IMR-90 (cell line): Measurements from ENCODE around the gene NLRX1. TPM values are rescaled to one million over a fixed set of nuclear protein-coding genes. Genes with fewer than 3 reads are reported as not detected.

Experiments
- ATAC-seq: fragments of 200-7000 bp; cut with Tn5 transposase; 2 replicates; pipeline ENCODE4 v1.9.1; 2020; ENCODE audit warnings: low read depth, mild to moderate bottlenecking, moderate library complexity
- BruUV-seq: library from RNA; stranded (reverse); fragments of 400-500 nt; replicated peaks from 2 replicates; lab custom pipeline; 2021; lab: Mats Ljungman, UMichigan
- CTCF ChIA-PET: fragments of 300-600 bp; formaldehyde crosslinking; extraction: SDS; loops from one replicate; lab custom pipeline; 2021; ENCODE audit warnings: antibody characterized with exemption; lab: Yijun Ruan, JAX
- POLR2A ChIA-PET: fragments of 300-600 bp; sonication (Branson Sonifier 250); formaldehyde crosslinking; loops from one replicate; lab custom pipeline; 2022; ENCODE audit warnings: antibody characterized with exemption; ENCODE audit not compliant: unreplicated experiment; lab: Charles Lee
- DNase-seq: peaks from one replicate; pipeline ENCODE4 v3.0.0; 2013
- H2AFZ ChIP-seq: replicated peaks from 2 replicates; pipeline ENCODE3; 2013; ENCODE audit warnings: low read length, mild to moderate bottlenecking; ENCODE audit not compliant: poor library complexity
- H2AK5ac ChIP-seq: 2 replicates; pipeline ENCODE4 v1.6.1; 2013; ENCODE audit warnings: low read depth, low read length, inconsistent platforms
- H2AK9ac ChIP-seq: replicated peaks from 2 replicates; pipeline ENCODE3; 2013; ENCODE audit warnings: mild to moderate bottlenecking, low read depth, low read length, moderate library complexity; ENCODE audit not compliant: poor library complexity
- H2BK120ac ChIP-seq: 2 replicates; pipeline ENCODE4 v1.6.1; 2013; ENCODE audit warnings: low read depth, low read length, inconsistent platforms
- H2BK15ac ChIP-seq: 3 replicates; pipeline ENCODE4 v1.6.1; 2013; ENCODE audit warnings: low read depth, low read length, inconsistent platforms
- H2BK20ac ChIP-seq: 2 replicates; pipeline ENCODE4 v1.6.1; 2013; ENCODE audit warnings: low read depth, mild to moderate bottlenecking, inconsistent platforms, low read length, moderate library complexity
- H2BK5ac ChIP-seq: 2 replicates; pipeline ENCODE4 v1.6.1; 2013; ENCODE audit warnings: mild to moderate bottlenecking, low read depth, low read length, inconsistent platforms; ENCODE audit not compliant: poor library complexity, severe bottlenecking
- H3K14ac ChIP-seq: replicated peaks from 2 replicates; pipeline ENCODE4 v1.6.1; 2013; ENCODE audit warnings: low read depth, low read length, inconsistent platforms
- H3K18ac ChIP-seq: 2 replicates; pipeline ENCODE4 v1.6.1; 2013; ENCODE audit warnings: low read depth, low read length, control low read depth
- H3K23ac ChIP-seq: 2 replicates; pipeline ENCODE4 v1.6.1; 2013; ENCODE audit warnings: low read depth, low read length, inconsistent platforms
- H3K27ac ChIP-seq: 2 replicates; pipeline ENCODE4 v1.5.1; 2013; ENCODE audit warnings: mild to moderate bottlenecking, control low read depth, low read length; ENCODE audit not compliant: insufficient read depth
- H3K27me3 ChIP-seq: 2 replicates; pipeline ENCODE4 v1.6.1; 2013; ENCODE audit warnings: low read length; ENCODE audit not compliant: control insufficient read depth, insufficient read depth
- H3K36me3 ChIP-seq: 2 replicates; pipeline ENCODE4 v1.6.1; 2013; ENCODE audit warnings: low read length, mixed read lengths; ENCODE audit not compliant: control insufficient read depth, insufficient read depth
- H3K4ac ChIP-seq: 2 replicates; pipeline ENCODE4 v1.6.1; 2013; ENCODE audit warnings: low read depth, low read length, inconsistent platforms
- H3K4me1 ChIP-seq: 2 replicates; pipeline ENCODE4 v1.6.1; 2013; ENCODE audit warnings: low read length, mixed read lengths; ENCODE audit not compliant: control insufficient read depth, insufficient read depth
- H3K4me2 ChIP-seq: 2 replicates; pipeline ENCODE4 v1.6.1; 2013; ENCODE audit warnings: low read depth, mild to moderate bottlenecking, control low read depth, low read length, moderate library complexity
- H3K4me3 ChIP-seq: 2 replicates; pipeline ENCODE4 v1.5.1; 2013; ENCODE audit warnings: low read depth, mild to moderate bottlenecking, control low read depth, low read length, moderate library complexity; ENCODE audit not compliant: insufficient read depth
- H3K56ac ChIP-seq: 2 replicates; pipeline ENCODE4 v1.6.1; 2013; ENCODE audit warnings: low read length, inconsistent platforms; ENCODE audit not compliant: insufficient read depth; ENCODE audit errors: extremely low read depth
- H3K79me1 ChIP-seq, 2 experiments: 2 replicates each; pipeline ENCODE4 v1.6.1; 2013; ENCODE audit warnings: low read length in 2 of 2, inconsistent platforms in 1 of 2, low read depth in 1 of 2
- H3K9ac ChIP-seq: 2 replicates; pipeline ENCODE4 v1.6.1; 2013; ENCODE audit warnings: low read depth, low read length, control low read depth
- H3K9me1 ChIP-seq: 2 replicates; pipeline ENCODE4 v1.6.1; 2013; ENCODE audit warnings: low read length, inconsistent platforms; ENCODE audit not compliant: insufficient read depth
- H3K9me3 ChIP-seq: 2 replicates; pipeline ENCODE4 v1.6.1; 2013; ENCODE audit warnings: low read length; ENCODE audit not compliant: control insufficient read depth, insufficient read depth
- H4K20me1 ChIP-seq: 2 replicates; pipeline ENCODE4 v1.6.1; 2013; ENCODE audit warnings: low read length, inconsistent platforms; ENCODE audit not compliant: insufficient read depth
- H4K5ac ChIP-seq: 2 replicates; pipeline ENCODE4 v1.6.1; 2013; ENCODE audit warnings: mild to moderate bottlenecking, low read depth, low read length, control low read depth
- H4K8ac ChIP-seq, 2 experiments: 2 replicates each; pipeline ENCODE4 v1.6.1; 2013; ENCODE audit warnings: low read depth in 2 of 2, low read length in 2 of 2, control low read depth in 1 of 2, inconsistent platforms in 1 of 2
- H4K91ac ChIP-seq: 2 replicates; pipeline ENCODE4 v1.6.1; 2013; ENCODE audit warnings: low read depth, low read length, inconsistent platforms; ENCODE audit not compliant: insufficient read depth
- BHLHE40 ChIP-seq: fragments of 150-350 bp; IDR thresholded peaks from 2 replicates; pipeline ENCODE4 v1.6.1; 2016; ENCODE audit warnings: mild to moderate bottlenecking, low read depth, low read length
- MAFK ChIP-seq: IDR thresholded peaks from 2 replicates; pipeline ENCODE4 v1.6.1; 2012; ENCODE audit warnings: low read depth, low read length, improper control_type of control experiment
- MAZ ChIP-seq: IDR thresholded peaks from 2 replicates; pipeline ENCODE4 v1.6.1; 2012; ENCODE audit warnings: low read depth, mild to moderate bottlenecking, low read length, improper control_type of control experiment, moderate library complexity, borderline replicate concordance
- WGBS, 2 experiments: methylation state at CpG; one replicate each; pipeline versions ENCODE4 v1.1.5 to v1.1.7; 2013; ENCODE audit warnings: missing lambda C conversion rate in 2 of 2; ENCODE audit not compliant: insufficient read length in 1 of 2; ENCODE audit errors: extremely low coverage in 2 of 2; 5-methylcytosine and 5-hydroxymethylcytosine counted together
- dilution Hi-C: fragments of 300-500 bp; cut with HindIII; formaldehyde crosslinking; loops from one replicate; pipeline ENCODE4 v1.14.3; 2018; ENCODE audit warnings: low sequenced_read_pairs; ENCODE audit not compliant: unreplicated experiment
- in situ Hi-C: fragments of 300-500 bp; cut with MboI; formaldehyde crosslinking; loops from 3 replicates; pipeline ENCODE4 v1.14.3; 2019; ENCODE audit warnings: low sequenced_read_pairs, inconsistent platforms, mixed read lengths
- intact Hi-C: fragments of 100-400 bp; cut with micrococcal nuclease; formaldehyde crosslinking; loops from 2 replicates; pipeline ENCODE4 v1.10.0; 2022
- polyA plus RNA-seq, 3 experiments: library from polyadenylated mRNA; depleted of rRNA; stranded (reverse); fragments of >200 nt; gene quantifications; 2 replicates each; pipeline ENCODE4 v1.2.3, GENCODE V29; 2012; ENCODE audit warnings: low replicate concordance in 1 of 3
- total RNA-seq: library from RNA; depleted of rRNA; stranded (reverse); fragments of >200 nt; gene quantifications from 2 replicates; pipeline ENCODE4 v1.2.3, GENCODE V29; 2012
- TF ChIP-seq, protein P1 (sequence below): fragments of 150-350 bp; IDR thresholded peaks from 2 replicates; pipeline ENCODE4 v1.6.1; 2016; ENCODE audit warnings: low read depth, mild to moderate bottlenecking, low read length, moderate library complexity, borderline replicate concordance

The NLRX1 gene
- total and polyA plus RNA-seq, 2 of the 4 experiments (the other 2 are of a cell fraction), result 3.0 to 4.9 TPM

DNA sequence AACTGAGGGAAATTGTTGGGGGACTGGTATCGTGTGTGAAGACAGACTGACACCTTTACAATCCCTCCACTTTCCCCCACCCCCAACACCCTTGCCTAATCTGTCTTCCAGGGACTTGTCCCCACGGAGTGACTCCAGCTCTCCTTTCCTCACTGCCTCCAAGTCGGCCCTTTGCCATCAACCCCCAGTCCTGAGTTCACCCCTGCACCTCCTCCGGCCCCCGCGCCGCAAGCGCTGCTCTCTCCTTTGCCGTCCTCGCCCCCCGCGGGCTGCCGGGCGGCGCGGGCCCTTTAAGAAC lies 19.9 kb upstream of the NLRX1 start:
- H3K4me2 ChIP-seq, result peak overlapping the region; percentile 96

More for the DNA sequence above, 19.9 kb upstream of the NLRX1 start:
- H2BK15ac ChIP-seq, result no peak overlapping the region
- no peaks in the 10 kb centered on the region for H4K20me1 ChIP-seq
- no peaks in the 10 kb centered on the region for H3K36me3 ChIP-seq
- H3K9me1 ChIP-seq, result no peaks in the 10 kb centered on the region; the same call in 1 of the 2 replicates
- no peak overlapping the region for H4K5ac ChIP-seq
- H3K9ac ChIP-seq, result peak overlapping the region; percentile 51; the same call in 1 of the 2 replicates
- no peak overlapping the region for H3K27ac ChIP-seq
- H3K27me3 ChIP-seq, result peaks cover 45% of the 10 kb centered on the region
- H3K4ac ChIP-seq, result 0 out of 2 replicates have a peak overlapping the region, but pooled peaks have one; percentile 38
- no peak overlapping the region; the same call in 1 of the 2 replicates for H3K18ac ChIP-seq
- ChIA-PET CTCF (no interaction called here), POLR2A (no interaction called here)
- dilution Hi-C loops, result no loop called here
- DNase-seq, result no peak
- in situ Hi-C loops, result no loop called here
- no peak overlapping the region for H2BK5ac ChIP-seq
- H2AK9ac ChIP-seq, result no peak overlapping the region
- H3K14ac ChIP-seq, result peak overlapping the region; percentile 74; the same call in 1 of the 2 replicates
- H3K23ac ChIP-seq, result peak overlapping the region; percentile 65; the same call in 1 of the 2 replicates
- 0 out of 2 replicates have a peak, but pooled peaks cover 2% of the 10 kb centered on the region for H3K4me1 ChIP-seq
- no peak overlapping the region for H4K91ac ChIP-seq
- H2AFZ ChIP-seq, result peak overlapping the region; percentile 97
- H3K79me1 ChIP-seq, result no peaks in the 10 kb centered on the region
- no peak overlapping the region for H3K56ac ChIP-seq
- 6% methylated on average over 9 of the region's 16 CpGs; no CpG with 5 or more reads in 1 of the 2 experiments for WGBS, 2 experiments
- H4K8ac ChIP-seq, result no peak overlapping the region; a peak in 1 of 4 replicates
- H2BK120ac ChIP-seq, result no peak overlapping the region
- no peak for TF ChIP-seq BHLHE40
- TF ChIP-seq, protein P1, sequence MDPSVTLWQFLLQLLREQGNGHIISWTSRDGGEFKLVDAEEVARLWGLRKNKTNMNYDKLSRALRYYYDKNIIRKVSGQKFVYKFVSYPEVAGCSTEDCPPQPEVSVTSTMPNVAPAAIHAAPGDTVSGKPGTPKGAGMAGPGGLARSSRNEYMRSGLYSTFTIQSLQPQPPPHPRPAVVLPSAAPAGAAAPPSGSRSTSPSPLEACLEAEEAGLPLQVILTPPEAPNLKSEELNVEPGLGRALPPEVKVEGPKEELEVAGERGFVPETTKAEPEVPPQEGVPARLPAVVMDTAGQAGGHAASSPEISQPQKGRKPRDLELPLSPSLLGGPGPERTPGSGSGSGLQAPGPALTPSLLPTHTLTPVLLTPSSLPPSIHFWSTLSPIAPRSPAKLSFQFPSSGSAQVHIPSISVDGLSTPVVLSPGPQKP, result no peak
- no peak for TF ChIP-seq MAFK
- peak; percentile 18; the same call in 1 of the 2 replicates for TF ChIP-seq MAZ
- no peaks in the 10 kb centered on the region for H3K9me3 ChIP-seq
- H2AK5ac ChIP-seq, result no peak overlapping the region
- no peak for ATAC-seq
- no TSS peak for BruUV-seq
- intact Hi-C loops, result loop anchor here (5.0 kb wide), 2 partner anchors 174 to 189 kb away; no protein-coding TSS in a partner anchor
- no peak overlapping the region for H2BK20ac ChIP-seq
- peak overlapping the region; percentile 66 for H3K4me3 ChIP-seq
